Vagina (tissue), 2 donors: Measurements from ENCODE around the gene GRAMD1B.

Experiments used
- POLR2A ChIP-seq, 2 donors: fragments of 450-650 bp; IDR thresholded peaks; one replicate each; pipeline ENCODE4 v1.6.1; 2017; ENCODE audit warnings: antibody characterized with exemption in 2 of 2, mild to moderate bottlenecking in 2 of 2, moderate library complexity in 2 of 2
- POLR2AphosphoS5 ChIP-seq, 2 donors: sonication (generic); formaldehyde crosslinking; IDR thresholded peaks; one replicate each; pipeline ENCODE4 v1.9.0; 2017; ENCODE audit warnings: antibody characterized with exemption in 2 of 2, mild to moderate bottlenecking in 2 of 2, low read depth in 1 of 2; ENCODE audit not compliant: insufficient read depth in 1 of 2
- TF ChIP-seq, protein P1 (sequence below), 3 experiments: fragments of 450-650 bp in 2 of 3; fragments of 200-600 bp in 1 of 3; sonication (generic) in 1 of 3; IDR thresholded peaks; one replicate each; pipeline ENCODE4 v1.5.1; 2017 to 2019; ENCODE audit warnings: antibody characterized with exemption in 3 of 3, mild to moderate bottlenecking in 2 of 3, moderate library complexity in 2 of 3

DNA sequence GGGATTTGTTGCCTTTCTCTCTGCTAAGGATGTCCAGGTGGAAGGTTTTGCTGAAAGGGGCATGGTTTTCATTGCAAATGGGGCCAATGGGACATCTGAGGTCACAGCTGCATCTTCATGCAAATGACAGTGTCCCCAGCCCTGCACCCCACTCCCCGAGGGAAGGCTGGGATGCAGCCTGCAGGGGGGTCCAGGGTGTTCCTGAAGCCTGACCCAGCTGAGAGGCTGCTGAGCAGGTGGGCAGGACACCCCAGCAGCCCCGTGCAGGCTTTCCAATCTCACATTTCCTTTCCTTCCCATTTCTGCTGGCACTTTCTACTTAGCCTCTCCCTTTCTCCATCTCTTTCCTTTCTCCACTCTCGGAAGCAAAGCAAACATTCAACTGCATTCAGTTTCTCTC is 146.0 kb downstream of the GRAMD1B start:
- TF ChIP-seq, protein P1, sequence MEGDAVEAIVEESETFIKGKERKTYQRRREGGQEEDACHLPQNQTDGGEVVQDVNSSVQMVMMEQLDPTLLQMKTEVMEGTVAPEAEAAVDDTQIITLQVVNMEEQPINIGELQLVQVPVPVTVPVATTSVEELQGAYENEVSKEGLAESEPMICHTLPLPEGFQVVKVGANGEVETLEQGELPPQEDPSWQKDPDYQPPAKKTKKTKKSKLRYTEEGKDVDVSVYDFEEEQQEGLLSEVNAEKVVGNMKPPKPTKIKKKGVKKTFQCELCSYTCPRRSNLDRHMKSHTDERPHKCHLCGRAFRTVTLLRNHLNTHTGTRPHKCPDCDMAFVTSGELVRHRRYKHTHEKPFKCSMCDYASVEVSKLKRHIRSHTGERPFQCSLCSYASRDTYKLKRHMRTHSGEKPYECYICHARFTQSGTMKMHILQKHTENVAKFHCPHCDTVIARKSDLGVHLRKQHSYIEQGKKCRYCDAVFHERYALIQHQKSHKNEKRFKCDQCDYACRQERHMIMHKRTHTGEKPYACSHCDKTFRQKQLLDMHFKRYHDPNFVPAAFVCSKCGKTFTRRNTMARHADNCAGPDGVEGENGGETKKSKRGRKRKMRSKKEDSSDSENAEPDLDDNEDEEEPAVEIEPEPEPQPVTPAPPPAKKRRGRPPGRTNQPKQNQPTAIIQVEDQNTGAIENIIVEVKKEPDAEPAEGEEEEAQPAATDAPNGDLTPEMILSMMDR (IDR thresholded peaks at IDR 0.05), result no peak
- no peak for TF ChIP-seq POLR2AphosphoS5 (IDR thresholded peaks at IDR 0.05; ENCODE audit: insufficient read depth in 1 of 2, low read depth in 1 of 2)
- no peak for TF ChIP-seq POLR2A (IDR thresholded peaks at IDR 0.05)
